GM03348 (cell line): Measurements from ENCODE around the gene CTNND2.
"Not testable (repeated sequence)": the region's sequence is repeated elsewhere in the genome, so short reads cannot be mapped to it uniquely, and the experiment has no call there.

ENCODE experiments used
- DNase-seq: peaks from one replicate; pipeline ENCODE4 v3.0.0; 2012; ENCODE audit warnings: low spot score

Gene CTNND2

GRCh38 chr5:11075035-11075805 lies 829.0 kb downstream of the CTNND2 start:
- DNase-seq = no peak

- no peak for DNase-seq
These were observed 831.7 kb downstream of the CTNND2 start for GRCh38 chr5:11072568-11072967.

GRCh38 chr5:11072076-11072475 lies 832.2 kb downstream of the CTNND2 start:
- no peak for DNase-seq

- no peak for DNase-seq
These were observed 835.2 kb downstream of the CTNND2 start for GRCh38 chr5:11069041-11069440.

- DNase-seq = not testable (repeated sequence)
These were observed 838.5 kb downstream of the CTNND2 start for GRCh38 chr5:11065723-11066122.

GRCh38 chr5:11064763-11065450 lies 839.3 kb downstream of the CTNND2 start:
- DNase-seq = no peak

- no peak for DNase-seq
These were observed 841.8 kb downstream of the CTNND2 start for GRCh38 chr5:11062397-11062796.

- DNase-seq = no peak
These were observed 847.7 kb downstream of the CTNND2 start for GRCh38 chr5:11056560-11056959.

- no peak for DNase-seq
These were observed 850.2 kb downstream of the CTNND2 start for GRCh38 chr5:11054014-11054413.

GRCh38 chr5:11052871-11053270 lies 851.4 kb downstream of the CTNND2 start:
- no peak for DNase-seq

- no peak for DNase-seq
These were observed 853.5 kb downstream of the CTNND2 start for GRCh38 chr5:11050596-11051304.

- DNase-seq = no peak
These were observed 855.5 kb downstream of the CTNND2 start for GRCh38 chr5:11048760-11049159.

- no peak for DNase-seq
These were observed 856.6 kb downstream of the CTNND2 start for GRCh38 chr5:11047625-11048024.

GRCh38 chr5:11047030-11047429 lies 857.2 kb downstream of the CTNND2 start:
- DNase-seq = no peak

- peak; percentile 13 for DNase-seq
These were observed 858.1 kb downstream of the CTNND2 start for GRCh38 chr5:11046160-11046559.

GRCh38 chr5:11045411-11045810 lies 858.8 kb downstream of the CTNND2 start:
- DNase-seq = no peak

- DNase-seq = no peak
These were observed 859.7 kb downstream of the CTNND2 start for GRCh38 chr5:11044581-11044980.

- DNase-seq = no peak
These were observed 860.4 kb downstream of the CTNND2 start for GRCh38 chr5:11043881-11044280.

GRCh38 chr5:11040345-11040744 lies 863.9 kb downstream of the CTNND2 start:
- no peak for DNase-seq

GRCh38 chr5:11038772-11039171 lies 865.5 kb downstream of the CTNND2 start:
- no peak for DNase-seq

- DNase-seq = no peak
These were observed 866.3 kb downstream of the CTNND2 start for GRCh38 chr5:11037941-11038340.

GRCh38 chr5:11037080-11037479 lies 867.2 kb downstream of the CTNND2 start:
- DNase-seq = no peak

- no peak for DNase-seq
These were observed 873.6 kb downstream of the CTNND2 start for GRCh38 chr5:11030671-11031070.
